ENCODE data around the gene ACYP2.
"Not testable (repeated sequence)": the region's sequence is repeated elsewhere in the genome, so short reads cannot be mapped to it uniquely, and the experiment has no call there.

The ACYP2 gene

DNA sequence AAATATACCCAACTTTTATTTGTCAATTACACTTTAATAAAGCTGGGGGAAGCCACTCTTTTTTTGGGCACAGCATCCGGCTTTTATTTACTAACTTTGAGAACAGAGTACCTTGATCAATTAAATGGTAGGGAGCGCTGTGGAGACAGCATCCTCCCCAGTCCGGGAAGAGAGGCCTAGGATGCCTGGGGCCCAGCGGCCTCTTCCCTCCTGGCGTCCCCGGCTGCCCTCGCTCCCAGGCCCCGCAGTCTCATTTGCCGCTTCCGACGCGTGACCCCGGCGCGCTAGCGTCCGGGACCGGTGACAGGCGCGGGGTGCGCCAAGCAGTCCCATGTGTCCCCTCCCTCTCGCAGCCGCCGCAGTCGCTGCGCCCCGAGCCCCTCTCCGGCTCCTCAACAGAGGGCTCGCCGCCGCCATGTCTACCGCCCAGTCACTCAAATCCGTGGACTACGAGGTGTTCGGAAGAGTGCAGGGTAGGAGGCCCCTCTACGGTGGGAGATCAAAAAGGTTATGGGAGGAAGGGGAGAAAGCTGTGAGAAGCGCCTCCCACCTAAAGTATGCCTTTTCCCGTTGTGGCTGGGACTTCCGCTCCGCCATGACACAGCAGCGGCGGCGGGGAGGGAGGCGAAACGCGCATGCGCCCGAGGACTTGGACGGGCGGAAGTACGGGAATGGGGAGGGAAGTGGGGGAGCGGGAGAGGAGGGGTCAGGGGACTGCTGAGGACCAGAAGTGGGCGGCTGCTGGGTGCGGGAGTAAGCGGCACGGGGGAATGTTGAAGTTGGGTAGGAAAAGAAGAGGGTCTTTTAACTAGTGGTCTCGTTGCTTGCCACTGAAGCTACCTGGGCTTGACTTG lies at the start of gene ACYP2:
TSS of gene ACYP2 (plus strand) at position 332 of the 854 bp plus-strand sequence.
- peak; percentile 97 for DNase-seq

DNA sequence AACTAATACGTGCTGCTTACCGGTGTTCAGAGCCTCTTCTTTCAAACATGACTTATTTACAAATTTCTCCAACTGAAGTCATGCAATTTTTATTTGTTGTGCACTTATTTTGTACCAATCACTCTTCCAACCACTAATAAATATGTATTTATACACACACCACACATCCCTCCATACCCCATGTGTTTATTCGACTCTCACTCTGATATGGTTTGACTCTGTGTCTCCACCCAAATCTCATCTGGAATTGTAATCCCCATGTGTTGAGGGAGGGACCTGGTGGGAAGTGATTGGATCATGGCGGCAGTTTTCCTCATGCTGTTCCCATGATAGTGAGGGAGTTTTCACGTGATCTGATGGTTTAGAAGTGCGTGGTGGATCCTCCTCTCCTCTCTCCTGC lies 49.5 kb upstream of the ACYP2 start:
- no peak for DNase-seq

GRCh38 chr2:54067851-54068375 lies 47.5 kb upstream of the ACYP2 start:
- DNase-seq: no peak

DNA sequence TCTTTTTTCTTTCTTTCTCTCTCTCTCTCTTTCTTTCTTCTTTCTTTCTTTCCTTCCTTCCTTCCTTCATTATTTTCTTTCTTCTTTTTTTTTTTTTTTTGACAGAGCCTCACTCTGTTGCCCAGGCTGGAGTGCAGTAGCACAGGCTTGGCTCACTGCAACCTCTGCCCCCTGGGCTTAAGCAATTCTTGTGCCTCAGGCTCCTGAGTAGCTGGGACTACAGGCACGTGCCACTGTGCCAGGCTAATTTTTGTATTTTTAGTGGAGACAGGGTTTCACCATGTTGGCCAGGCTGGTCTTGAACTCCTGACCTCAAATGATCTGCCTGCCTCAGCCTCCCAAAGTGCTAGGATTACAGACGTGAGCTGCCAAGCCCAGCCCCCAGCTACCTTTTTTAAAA lies 42.9 kb upstream of the ACYP2 start:
- not testable (repeated sequence) for DNase-seq

GRCh38 chr2:54073796-54074195 lies 41.6 kb upstream of the ACYP2 start:
- no peak for DNase-seq

GRCh38 chr2:54074606-54075341 lies 40.6 kb upstream of the ACYP2 start:
- no peak for DNase-seq

DNA sequence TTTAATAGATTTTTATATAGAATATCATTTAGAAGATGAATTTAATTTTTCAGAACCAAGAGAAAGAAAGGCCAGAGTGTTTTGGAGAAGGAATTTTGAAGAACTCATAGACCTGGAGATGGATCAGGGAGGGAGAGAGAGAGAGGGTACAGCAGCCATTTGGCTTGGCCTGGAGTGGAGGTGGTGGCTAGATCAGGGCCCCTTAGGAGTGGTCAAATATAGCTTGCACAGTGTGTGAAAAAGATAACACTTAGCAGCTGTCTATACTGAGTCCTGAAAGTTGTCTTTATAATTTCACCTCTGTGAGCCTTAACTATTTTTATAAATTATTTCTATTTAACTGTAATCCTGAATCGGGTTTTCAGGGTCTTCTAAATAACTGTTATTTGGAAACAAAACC lies 38.8 kb upstream of the ACYP2 start:
- no peak for DNase-seq

DNA sequence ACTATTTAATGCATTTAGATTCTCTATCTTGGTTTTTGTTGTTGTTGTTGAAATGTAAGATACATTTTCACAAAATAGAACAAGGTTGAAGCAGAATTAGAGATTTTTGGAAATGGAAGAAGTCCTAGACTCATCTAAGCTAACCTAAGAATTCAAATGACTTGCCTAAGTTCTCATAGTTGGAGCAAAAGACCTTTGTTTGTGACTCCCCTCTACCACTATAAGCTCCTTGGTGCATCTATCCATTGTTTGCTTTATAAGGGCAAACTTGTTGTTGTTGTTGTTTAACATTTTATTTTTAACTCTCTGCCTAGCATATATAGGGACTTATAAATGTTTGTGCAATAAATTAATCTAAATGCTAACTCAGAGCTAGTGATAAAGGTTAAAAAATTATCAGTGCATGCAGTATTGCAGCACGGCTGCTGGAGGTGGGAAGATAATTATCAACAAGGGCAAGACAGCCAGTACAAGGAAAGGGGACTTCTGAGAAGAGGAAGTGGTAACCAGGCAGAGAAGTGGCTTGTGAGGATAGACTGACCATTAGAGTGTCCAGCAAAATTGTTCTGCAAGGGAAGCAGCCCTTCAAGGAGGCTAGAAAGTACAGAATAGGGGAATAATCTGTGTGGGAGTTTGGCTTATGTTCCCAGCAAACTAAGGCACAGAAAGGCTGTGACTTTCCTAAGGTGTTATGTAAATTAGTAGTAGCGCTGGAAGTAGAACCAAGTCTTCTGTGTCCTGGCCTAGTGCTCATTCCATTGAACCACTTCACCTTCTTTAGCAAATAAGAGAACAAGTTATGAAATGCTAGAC lies 38.1 kb upstream of the ACYP2 start:
- no peak for DNase-seq

DNA sequence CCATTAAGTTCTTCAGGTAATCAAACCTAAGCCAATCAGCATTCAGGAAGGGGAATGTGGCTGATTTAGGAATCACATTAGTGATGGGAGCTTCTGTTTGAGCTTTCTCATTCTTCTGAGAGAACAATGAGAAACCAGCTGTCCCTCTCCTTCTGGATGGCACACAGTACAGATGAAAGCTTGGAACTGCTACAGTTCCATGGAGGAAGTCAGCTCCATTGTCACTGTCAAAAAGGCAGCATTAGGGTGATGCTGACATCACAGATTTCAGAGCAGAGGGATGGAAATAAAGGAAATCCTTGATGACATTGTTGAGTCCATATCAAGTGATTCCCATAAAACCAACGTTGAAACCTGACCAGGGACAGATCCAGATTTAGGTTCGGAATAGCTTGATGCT lies 36.1 kb upstream of the ACYP2 start:
- no peak for DNase-seq

DNA sequence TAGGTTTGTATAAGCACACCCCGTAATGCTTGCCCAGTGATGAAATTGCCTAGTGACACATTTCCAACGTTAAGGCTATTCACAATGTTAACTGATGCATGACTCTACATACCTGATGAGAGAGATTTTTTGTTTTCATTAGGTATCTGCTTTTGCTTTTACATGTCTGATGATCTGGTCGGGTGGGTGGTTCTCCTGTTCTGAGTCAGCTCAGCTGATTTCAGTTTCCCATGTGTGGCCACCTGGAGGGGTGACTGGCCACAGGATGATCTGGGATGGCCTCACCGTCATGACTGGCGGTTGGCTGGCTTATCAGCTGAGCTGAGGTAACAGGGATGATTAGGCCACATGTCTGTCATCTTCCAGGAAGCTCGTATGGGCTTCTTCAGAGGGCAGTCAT lies 33.8 kb upstream of the ACYP2 start:
- DNase-seq: no peak

GRCh38 chr2:54083021-54083420 lies 32.4 kb upstream of the ACYP2 start:
- no peak for DNase-seq

DNA sequence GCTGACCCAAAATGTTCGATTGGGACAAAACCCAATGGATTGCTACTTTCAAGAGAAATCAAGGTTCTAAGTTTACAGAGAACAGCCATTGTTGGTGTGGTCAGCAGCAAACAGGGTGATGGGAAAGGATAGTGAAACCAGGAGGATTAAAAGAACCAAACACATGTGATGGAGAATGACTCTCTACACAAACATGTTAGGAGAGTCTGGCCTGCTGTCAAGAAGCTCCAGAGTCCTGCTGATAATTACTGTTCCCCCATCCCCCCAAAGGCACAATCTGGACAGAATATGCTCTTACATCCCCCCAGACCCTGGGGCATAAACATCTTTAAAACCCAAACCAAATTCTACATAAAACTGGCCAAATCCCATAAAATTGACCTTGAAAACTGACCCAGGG lies 32.0 kb upstream of the ACYP2 start:
- no peak for DNase-seq

DNA sequence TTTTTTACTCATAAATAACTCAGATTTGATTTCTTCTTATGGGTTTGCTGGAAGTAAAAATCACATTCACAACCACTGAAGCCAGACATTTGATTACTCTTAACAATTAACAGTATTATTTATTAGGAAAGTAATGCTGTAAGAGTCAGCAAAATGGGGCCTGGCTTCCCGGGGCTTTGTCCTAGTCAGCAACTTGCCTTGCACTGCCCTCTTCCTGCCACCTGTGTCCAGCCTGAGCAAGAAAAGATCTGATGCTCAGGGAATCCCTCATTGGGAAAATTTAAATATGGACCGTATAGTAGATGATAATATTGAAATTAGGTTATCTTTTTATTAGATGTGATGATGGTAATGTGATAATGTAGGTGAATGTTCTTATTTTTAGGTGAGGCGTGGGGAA lies 30.8 kb upstream of the ACYP2 start:
- no peak for DNase-seq

GRCh38 chr2:54085069-54085468 lies 30.3 kb upstream of the ACYP2 start:
- no peak for DNase-seq

DNA sequence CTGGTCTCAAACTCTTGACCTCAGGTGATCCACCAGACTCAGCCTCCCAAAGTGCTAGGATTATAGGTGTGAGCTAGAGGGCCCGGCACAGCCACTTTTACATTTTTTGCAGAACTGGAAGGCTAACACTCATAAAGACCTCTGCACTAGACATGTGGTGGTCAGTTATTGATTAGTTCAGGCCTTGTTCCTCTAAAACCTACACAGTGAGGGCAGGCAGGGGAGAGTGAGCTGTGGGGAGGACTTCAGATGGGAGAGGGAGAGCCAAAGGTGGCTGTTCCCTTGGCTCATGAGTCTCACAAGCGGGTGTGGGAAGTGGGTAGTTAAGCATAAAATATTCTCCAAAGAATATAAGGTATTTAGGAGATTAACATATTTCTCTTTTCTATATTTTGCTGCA lies 29.3 kb upstream of the ACYP2 start:
- no peak for DNase-seq

GRCh38 chr2:54088191-54088634 lies 27.2 kb upstream of the ACYP2 start:
- no peak for DNase-seq

DNA sequence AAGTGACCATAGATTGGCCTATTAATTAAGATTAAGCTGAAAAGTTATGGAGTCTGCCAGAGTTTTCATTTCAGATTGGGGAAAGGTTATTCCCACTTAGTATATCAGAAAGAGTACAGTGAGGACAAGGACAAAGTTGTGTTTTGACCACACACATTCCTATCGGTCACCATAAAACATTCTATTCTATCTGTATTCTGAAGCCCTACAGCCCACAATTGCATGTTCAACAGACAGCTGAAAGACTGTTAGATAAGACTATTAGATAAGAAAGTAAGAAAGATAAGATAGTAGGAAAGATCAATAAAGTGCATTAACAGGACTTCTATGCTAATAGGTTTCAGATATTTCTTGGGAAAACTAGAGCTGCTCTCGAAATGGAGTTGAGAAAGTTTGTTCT lies 26.7 kb upstream of the ACYP2 start:
- DNase-seq: no peak

GRCh38 chr2:54090521-54091117 lies 24.8 kb upstream of the ACYP2 start:
- DNase-seq: no peak

- DNase-seq: no peak
Measured at GRCh38 chr2:54092940-54093339, 22.5 kb upstream of the ACYP2 start.

DNA sequence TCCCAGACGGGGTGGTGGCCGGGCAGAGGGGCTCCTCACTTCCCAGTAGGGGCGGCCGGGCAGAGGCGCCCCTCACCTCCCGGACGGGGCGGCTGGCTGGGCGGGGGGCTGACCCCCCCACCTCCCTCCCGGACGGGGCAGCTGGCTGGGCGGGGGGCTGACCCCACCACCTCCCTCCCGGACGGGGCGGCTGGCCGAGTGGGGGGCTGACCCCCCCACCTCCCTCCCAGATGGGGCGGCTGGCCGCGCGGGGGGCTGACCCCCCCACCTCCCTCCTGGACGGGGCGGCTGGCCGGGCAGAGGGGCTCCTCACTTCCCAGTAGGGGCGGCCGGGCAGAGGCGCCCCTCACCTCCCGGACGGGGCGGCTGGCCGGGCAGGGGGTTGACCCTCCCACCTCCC lies 20.0 kb upstream of the ACYP2 start:
- DNase-seq: not testable (repeated sequence)

GRCh38 chr2:54096141-54096540 lies 19.3 kb upstream of the ACYP2 start:
- not testable (repeated sequence) for DNase-seq

DNA sequence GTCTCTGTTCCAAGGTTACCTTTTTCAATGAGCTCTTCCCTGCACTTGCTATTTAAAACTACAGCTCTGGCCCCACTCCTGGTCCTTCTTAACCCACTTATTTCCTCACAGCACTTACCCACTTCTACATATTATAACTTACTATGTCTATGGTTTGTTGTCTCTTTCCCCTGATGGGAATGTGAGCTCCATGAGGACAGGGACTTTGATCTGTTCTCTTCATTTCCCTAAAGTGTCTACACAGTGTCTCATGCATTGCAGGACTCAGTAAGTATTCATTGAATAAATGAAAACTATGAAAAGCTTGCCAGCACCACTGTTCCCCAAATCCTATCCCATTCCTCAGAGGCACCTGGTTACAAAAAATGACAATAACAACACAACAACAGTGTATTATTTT lies 18.3 kb upstream of the ACYP2 start:
- DNase-seq: no peak

GRCh38 chr2:54099370-54099769 lies 16.0 kb upstream of the ACYP2 start:
- DNase-seq: no peak
